ENCODE results near the gene RIC1.

DNA sequence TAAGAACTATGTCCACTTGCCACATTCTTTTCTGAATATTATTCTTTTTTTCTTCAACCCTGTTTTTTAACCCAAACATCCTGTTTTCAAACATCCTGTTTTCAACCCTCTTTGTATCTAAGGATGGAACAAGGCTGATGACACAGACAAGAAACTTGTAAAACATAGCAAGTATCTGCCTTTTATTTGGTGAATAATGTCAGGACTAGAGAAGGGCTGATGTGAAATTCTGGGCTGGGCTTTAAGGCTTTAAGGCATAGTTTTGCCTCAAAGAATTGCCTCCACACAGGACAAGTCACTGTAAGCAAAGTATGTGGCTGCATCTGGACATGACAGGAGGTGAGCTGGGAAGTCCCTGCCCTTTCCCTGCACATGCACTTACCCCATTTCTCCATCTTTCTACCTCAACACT lies 42.5 kb upstream of the RIC1 start:
- TF ChIP-seq, protein P1, sequence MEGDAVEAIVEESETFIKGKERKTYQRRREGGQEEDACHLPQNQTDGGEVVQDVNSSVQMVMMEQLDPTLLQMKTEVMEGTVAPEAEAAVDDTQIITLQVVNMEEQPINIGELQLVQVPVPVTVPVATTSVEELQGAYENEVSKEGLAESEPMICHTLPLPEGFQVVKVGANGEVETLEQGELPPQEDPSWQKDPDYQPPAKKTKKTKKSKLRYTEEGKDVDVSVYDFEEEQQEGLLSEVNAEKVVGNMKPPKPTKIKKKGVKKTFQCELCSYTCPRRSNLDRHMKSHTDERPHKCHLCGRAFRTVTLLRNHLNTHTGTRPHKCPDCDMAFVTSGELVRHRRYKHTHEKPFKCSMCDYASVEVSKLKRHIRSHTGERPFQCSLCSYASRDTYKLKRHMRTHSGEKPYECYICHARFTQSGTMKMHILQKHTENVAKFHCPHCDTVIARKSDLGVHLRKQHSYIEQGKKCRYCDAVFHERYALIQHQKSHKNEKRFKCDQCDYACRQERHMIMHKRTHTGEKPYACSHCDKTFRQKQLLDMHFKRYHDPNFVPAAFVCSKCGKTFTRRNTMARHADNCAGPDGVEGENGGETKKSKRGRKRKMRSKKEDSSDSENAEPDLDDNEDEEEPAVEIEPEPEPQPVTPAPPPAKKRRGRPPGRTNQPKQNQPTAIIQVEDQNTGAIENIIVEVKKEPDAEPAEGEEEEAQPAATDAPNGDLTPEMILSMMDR (IDR thresholded peaks at IDR 0.05), result no peak
- TF ChIP-seq POLR2A (IDR thresholded peaks at IDR 0.05) (no peak), POLR2AphosphoS5 (IDR thresholded peaks at IDR 0.05) (no peak)

Measured in breast epithelium (tissue), 3 donors.